ENCODE results near the gene NCL. TPM values are rescaled to one million over a fixed set of nuclear protein-coding genes. Genes with fewer than 3 reads are reported as not detected.

NCL gene
- total and polyA plus RNA-seq, 2 of the 13 experiments (the other 11 are each of a cell fraction or from before 2014, with no cell fraction given) = 105 to 779 TPM

- intact Hi-C loops (cut with micrococcal nuclease; ENCODE audit: unreplicated experiment) (no loop called here), in situ Hi-C loops (cut with HindIII; ENCODE audit: extremely low pct_ligation_motif_present, low pct_unique_long_range_greater_than_20kb) (no loop called here)
- H3K4me1 ChIP-seq (ENCODE audit: insufficient read depth, low read length) = 0 out of 2 replicates have a peak, but pooled peaks cover 5% of the 10 kb centered on the region
- peaks cover 2 to 6% of the 10 kb centered on the region in 2 experiments; a peak in 2 of 5 replicates for H3K27me3 ChIP-seq (ENCODE audit: control insufficient read depth in 1 of 2, insufficient read depth in 2 of 2, low read length in 2 of 2)
- no peaks in the 10 kb centered on the region for H3K9me3 ChIP-seq (ENCODE audit: low read length)
- 49% methylated on average over 3 of the region's 3 CpGs for WGBS (ENCODE audit: low lambda C conversion rate)
- H2AFZ ChIP-seq (ENCODE audit: low read length) = no peak overlapping the region
- no peaks in the 10 kb centered on the region for H4K20me1 ChIP-seq (ENCODE audit: insufficient read depth, low read length)
- no peak for TF ChIP-seq ZNF547 (CRISPR knock-in tag; IDR thresholded peaks at IDR 0.05)
- no peak for TF ChIP-seq TP53 (CRISPR knock-in tag; conservative IDR thresholded peaks at IDR 0.05)
- ChIA-PET CTCF (ENCODE audit: low intra/inter-chr PET ratio, low total read pairs) (no interaction called here), POLR2A (interaction anchor here (3.2 kb wide), 1 partner anchor 8 kb away, joined by 21 read pairs; the partner anchor contains the start of gene NCL)
- FAIRE-seq = no peak
- no TSS peak for BruUV-seq (replicated peaks)
- no peak overlapping the region for H3K27ac ChIP-seq (ENCODE audit: extremely low read length, insufficient read depth, low read length)
- no peak for ATAC-seq
- DNase-seq (ENCODE audit: low spot score) = no peak
- no peaks in the 10 kb centered on the region for H3K79me2 ChIP-seq (ENCODE audit: insufficient read depth, low read length)
- H3K36me3 ChIP-seq (replicated peaks in 1 of 2; ENCODE audit: control insufficient read depth in 1 of 2, insufficient read depth in 2 of 2, low read length in 2 of 2) = no peaks in the 10 kb centered on the region
- no peak overlapping the region for H3K4me3 ChIP-seq (replicated peaks in 1 of 3; ENCODE audit: insufficient read depth in 1 of 3, low read depth in 2 of 3, low read length in 3 of 3)
- no peak overlapping the region for H3K9ac ChIP-seq (ENCODE audit: insufficient read depth, low read depth, low read length)
- H3K4me2 ChIP-seq (ENCODE audit: low read depth, low read length) = no peak overlapping the region
Measured at GRCh38 chr2:231472816-231473215, 8.5 kb upstream of the NCL start.

GRCh38 chr2:231470246-231470900 is 6.1 kb upstream of the NCL start:
- no peak overlapping the region for H3K4me3 ChIP-seq (replicated peaks in 1 of 3; ENCODE audit: insufficient read depth in 1 of 3, low read depth in 2 of 3, low read length in 3 of 3)
- H3K36me3 ChIP-seq (replicated peaks in 1 of 2; ENCODE audit: control insufficient read depth in 1 of 2, insufficient read depth in 2 of 2, low read length in 2 of 2) = no peaks in the 10 kb centered on the region
- ATAC-seq (no peak), DNase-seq (ENCODE audit: low spot score) (no peak), FAIRE-seq (no peak)
- ChIA-PET POLR2A (no interaction called here), CTCF (ENCODE audit: low intra/inter-chr PET ratio, low total read pairs) (no interaction called here)
- no peaks in the 10 kb centered on the region for H3K9me3 ChIP-seq (ENCODE audit: low read length)
- no peaks in the 10 kb centered on the region for H3K79me2 ChIP-seq (ENCODE audit: insufficient read depth, low read length)
- WGBS (ENCODE audit: low lambda C conversion rate) = 23% methylated on average over 6 of the region's 6 CpGs
- H3K27ac ChIP-seq (ENCODE audit: extremely low read length, insufficient read depth, low read length) = no peak overlapping the region
- TF ChIP-seq ZNF512B (CRISPR knock-in tag; IDR thresholded peaks at IDR 0.05; ENCODE audit: borderline replicate concordance) (no peak), FOXP4 (CRISPR knock-in tag; IDR thresholded peaks at IDR 0.05) (no peak)
- intact Hi-C loops (cut with micrococcal nuclease; ENCODE audit: unreplicated experiment) (no loop called here), in situ Hi-C loops (cut with HindIII; ENCODE audit: extremely low pct_ligation_motif_present, low pct_unique_long_range_greater_than_20kb) (no loop called here)
- H3K4me1 ChIP-seq (ENCODE audit: insufficient read depth, low read length) = peaks cover 12% of the 10 kb centered on the region
- H4K20me1 ChIP-seq (ENCODE audit: insufficient read depth, low read length) = no peaks in the 10 kb centered on the region
- peaks cover 2 to 6% of the 10 kb centered on the region in 2 experiments; a peak in 2 of 5 replicates for H3K27me3 ChIP-seq (ENCODE audit: control insufficient read depth in 1 of 2, insufficient read depth in 2 of 2, low read length in 2 of 2)
- no peak overlapping the region for H3K4me2 ChIP-seq (ENCODE audit: low read depth, low read length)
- H3K9ac ChIP-seq (ENCODE audit: insufficient read depth, low read depth, low read length) = no peak overlapping the region
- BruUV-seq (replicated peaks) = no TSS peak
- no peak overlapping the region for H2AFZ ChIP-seq (ENCODE audit: low read length)

Data from HepG2 (cell line).